ENCODE results near the gene PROSER3. TPM values are rescaled to one million over a fixed set of nuclear protein-coding genes. Genes with fewer than 3 reads are reported as not detected.
A peak's percentile ranks its signal among the peaks of the same experiment; 100 is the strongest.
"Not testable (repeated sequence)": the region's sequence is repeated elsewhere in the genome, so short reads cannot be mapped to it uniquely, and the experiment has no call there.

The PROSER3 gene
- total RNA-seq, 1 donor from 2014 or later: 20.8 TPM

GRCh38 chr19:35793381-35794165 is 35.6 kb downstream of the PROSER3 start:
- TF ChIP-seq CTCF (IDR thresholded peaks at IDR 0.05): no peak
- no peak overlapping the region for H3K4me3 ChIP-seq
- H3K9me3 ChIP-seq: no peaks in the 10 kb centered on the region
- H3K27ac ChIP-seq: no peak overlapping the region
- peaks cover 22% of the 10 kb centered on the region for H3K27me3 ChIP-seq (ENCODE audit: low read depth)
- no peaks in the 10 kb centered on the region for H3K4me1 ChIP-seq
- intact Hi-C loops (cut with DNase I): no loop called here
- ATAC-seq (no peak), DNase-seq (no peak)
- H3K36me3 ChIP-seq: no peaks in the 10 kb centered on the region

- H3K27ac ChIP-seq; ATAC-seq; H3K9me3 ChIP-seq; intact Hi-C loops (cut with DNase I); H3K4me1 ChIP-seq; H3K36me3 ChIP-seq; DNase-seq; H3K4me3 ChIP-seq: not testable (repeated sequence)
- peaks cover 31% of the 10 kb centered on the region for H3K27me3 ChIP-seq (ENCODE audit: low read depth)
Measured at GRCh38 chr19:35795564-35795963, 37.6 kb downstream of the PROSER3 start.

- no peaks in the 10 kb centered on the region for H3K4me1 ChIP-seq
- no peak overlapping the region for H3K27ac ChIP-seq
- no peaks in the 10 kb centered on the region for H3K9me3 ChIP-seq
- H3K36me3 ChIP-seq: no peaks in the 10 kb centered on the region
- no peak overlapping the region for H3K4me3 ChIP-seq
- H3K27me3 ChIP-seq (ENCODE audit: low read depth): peaks cover 31% of the 10 kb centered on the region
- TF ChIP-seq CTCF (IDR thresholded peaks at IDR 0.05): no peak
- DNase-seq (no peak), ATAC-seq (peak in 1 of 2 donors; percentile 15)
- intact Hi-C loops (cut with DNase I): no loop called here
Measured at GRCh38 chr19:35796645-35797542, 38.9 kb downstream of the PROSER3 start.

GRCh38 chr19:35797663-35798062 is 39.7 kb downstream of the PROSER3 start:
- H3K27ac ChIP-seq: no peak overlapping the region
- H3K4me3 ChIP-seq: peak overlapping the region; percentile 6
- H3K27me3 ChIP-seq (ENCODE audit: low read depth): peaks cover 31% of the 10 kb centered on the region
- H3K36me3 ChIP-seq: no peaks in the 10 kb centered on the region
- H3K9me3 ChIP-seq: no peaks in the 10 kb centered on the region
- TF ChIP-seq CTCF (IDR thresholded peaks at IDR 0.05): no peak
- no peaks in the 10 kb centered on the region for H3K4me1 ChIP-seq
- intact Hi-C loops (cut with DNase I): no loop called here
- ATAC-seq: peak; percentile 18 to 24
- DNase-seq: no peak

GRCh38 chr19:35801828-35802227 is 43.9 kb downstream of the PROSER3 start:
- DNase-seq: no peak
- TF ChIP-seq CTCF (IDR thresholded peaks at IDR 0.05): no peak
- H3K4me1 ChIP-seq: no peaks in the 10 kb centered on the region
- intact Hi-C loops (cut with DNase I): no loop called here
- H3K36me3 ChIP-seq: no peaks in the 10 kb centered on the region
- H3K9me3 ChIP-seq: no peaks in the 10 kb centered on the region
- H3K27me3 ChIP-seq (ENCODE audit: low read depth): peaks cover 27% of the 10 kb centered on the region
- no peak for ATAC-seq
- H3K27ac ChIP-seq: no peak overlapping the region
- no peak overlapping the region for H3K4me3 ChIP-seq

Measured in lower lobe of right lung (tissue), 2 donors.